GM21825 (cell line): ENCODE data around the gene USP46.

Experiments used
- ATAC-seq: cut with Tn5 transposase; IDR thresholded peaks from one replicate; pipeline ENCODE4 v1.9.1; 2021; ENCODE audit warnings: mild to moderate bottlenecking, moderate library complexity; ENCODE audit not compliant: unreplicated experiment

The USP46 gene

GRCh38 chr4:52657618-52658501 is 1.2 kb downstream of the USP46 start:
- ATAC-seq: no peak

- no peak for ATAC-seq
These were observed 1.8 kb downstream of the USP46 start for GRCh38 chr4:52657292-52657617.

- ATAC-seq: no peak
These were observed 3.6 kb downstream of the USP46 start for GRCh38 chr4:52655506-52655905.

- ATAC-seq: no peak
These were observed 7.0 kb downstream of the USP46 start for GRCh38 chr4:52651996-52652672.

- no peak for ATAC-seq
These were observed 10.3 kb downstream of the USP46 start for GRCh38 chr4:52648836-52649235.

GRCh38 chr4:52646741-52647140 is 12.4 kb downstream of the USP46 start:
- no peak for ATAC-seq

- no peak for ATAC-seq
These were observed 13.0 kb downstream of the USP46 start for GRCh38 chr4:52646096-52646495.

GRCh38 chr4:52645300-52645699 is 13.8 kb downstream of the USP46 start:
- ATAC-seq: no peak

- ATAC-seq: no peak
These were observed 15.3 kb downstream of the USP46 start for GRCh38 chr4:52643785-52644244.

- ATAC-seq: no peak
These were observed 15.9 kb downstream of the USP46 start for GRCh38 chr4:52643190-52643589.

- ATAC-seq: peak; percentile 75
These were observed 17.1 kb downstream of the USP46 start for GRCh38 chr4:52641854-52642563.

GRCh38 chr4:52640808-52641565 is 18.1 kb downstream of the USP46 start:
- no peak for ATAC-seq

GRCh38 chr4:52638717-52639116 is 20.4 kb downstream of the USP46 start:
- ATAC-seq: peak; percentile 45

- ATAC-seq: no peak
These were observed 22.0 kb downstream of the USP46 start for GRCh38 chr4:52637116-52637515.

- ATAC-seq: no peak
These were observed 23.5 kb downstream of the USP46 start for GRCh38 chr4:52635560-52635959.

GRCh38 chr4:52635130-52635529 is 24.0 kb downstream of the USP46 start:
- ATAC-seq: no peak

- ATAC-seq: no peak
These were observed 25.3 kb downstream of the USP46 start for GRCh38 chr4:52633846-52634245.

GRCh38 chr4:52628974-52629373 is 30.1 kb downstream of the USP46 start:
- ATAC-seq: no peak

GRCh38 chr4:52628543-52628942 is 30.6 kb downstream of the USP46 start:
- ATAC-seq: no peak

- ATAC-seq: no peak
These were observed 31.2 kb downstream of the USP46 start for GRCh38 chr4:52627876-52628275.

- no peak for ATAC-seq
These were observed 33.9 kb downstream of the USP46 start for GRCh38 chr4:52625216-52625615.
